Smooth muscle cell (in vitro differentiated cells): ENCODE measurements around the gene JMJD8. TPM values are rescaled to one million over a fixed set of nuclear protein-coding genes. Genes with fewer than 3 reads are reported as not detected.

Experiments
- DNase-seq: peaks from one replicate; lab custom pipeline; 2025; ENCODE audit not compliant: unreplicated experiment; lab: John Stamatoyannopoulos, UW
- H2AFZ ChIP-seq: fragments of 200-600 bp; sonication (generic); 2 replicates; pipeline ENCODE4 v1.6.0; 2016; ENCODE audit warnings: antibody characterized with exemption, low read depth, mild to moderate bottlenecking
- H3F3A ChIP-seq: fragments of 200-600 bp; sonication (generic); 2 replicates; pipeline ENCODE4 v1.6.0; 2017; ENCODE audit warnings: antibody characterized with exemption, low read depth
- H3K27ac ChIP-seq: fragments of 200-600 bp; sonication (generic); 2 replicates; pipeline ENCODE4 v1.5.1; 2016; ENCODE audit warnings: low read depth, mild to moderate bottlenecking
- H3K27me3 ChIP-seq: fragments of 200-600 bp; sonication (generic); 2 replicates; pipeline ENCODE4 v1.6.1; 2016; ENCODE audit warnings: low read depth, mild to moderate bottlenecking
- H3K36me3 ChIP-seq: fragments of 200-600 bp; sonication (generic); 2 replicates; pipeline ENCODE4 v1.5.1; 2016; ENCODE audit warnings: low read depth
- H3K4me1 ChIP-seq: fragments of 200-600 bp; sonication (generic); 2 replicates; pipeline ENCODE4 v1.5.1; 2016; ENCODE audit warnings: low read depth
- H3K4me2 ChIP-seq: fragments of 200-600 bp; sonication (generic); 2 replicates; pipeline ENCODE4 v1.6.0; 2016; ENCODE audit warnings: mild to moderate bottlenecking
- H3K4me3 ChIP-seq: fragments of 200-600 bp; sonication (generic); 2 replicates; pipeline ENCODE4 v1.5.1; 2016; ENCODE audit warnings: mild to moderate bottlenecking
- H3K79me2 ChIP-seq: fragments of 200-600 bp; sonication (generic); 2 replicates; pipeline ENCODE4 v1.6.0; 2016; ENCODE audit warnings: low read depth, mild to moderate bottlenecking
- H3K9ac ChIP-seq: fragments of 200-600 bp; sonication (generic); 2 replicates; pipeline ENCODE4 v1.6.0; 2016; ENCODE audit warnings: low read depth
- H3K9me3 ChIP-seq: fragments of 200-600 bp; sonication (generic); replicated peaks from 2 replicates; pipeline ENCODE4 v1.5.1; 2016; ENCODE audit warnings: low read depth
- H4K20me1 ChIP-seq: fragments of 200-600 bp; sonication (generic); 2 replicates; pipeline ENCODE4 v1.6.0; 2016; ENCODE audit warnings: low read depth
- WGBS: methylation state at CpG from one replicate; pipeline ENCODE4 v1.1.7; 2016; ENCODE audit warnings: low lambda C conversion rate; 5-methylcytosine and 5-hydroxymethylcytosine counted together
- polyA plus RNA-seq: library from polyadenylated mRNA; unstranded; fragments of >200 nt; fragmentation: Nextera tagmentation; extraction: Ambion mirVana; gene quantifications from 2 replicates; pipeline ENCODE4 v1.2.1, GENCODE V29; 2016
- total RNA-seq: library from RNA; depleted of rRNA; stranded (reverse); fragments of >200 nt; gene quantifications from 2 replicates; pipeline ENCODE4 v1.2.3, GENCODE V29; 2014
- TF ChIP-seq, protein P1 (sequence below): fragments of 200-600 bp; sonication (generic); IDR thresholded peaks from 2 replicates; pipeline ENCODE4 v1.5.1; 2017; ENCODE audit warnings: borderline replicate concordance, mild to moderate bottlenecking, antibody characterized with exemption; ENCODE audit not compliant: insufficient read depth, poor library complexity, severe bottlenecking

Gene JMJD8
- total and polyA plus RNA-seq, 2 experiments from 2014 or later = 42.9 to 95.1 TPM

DNA sequence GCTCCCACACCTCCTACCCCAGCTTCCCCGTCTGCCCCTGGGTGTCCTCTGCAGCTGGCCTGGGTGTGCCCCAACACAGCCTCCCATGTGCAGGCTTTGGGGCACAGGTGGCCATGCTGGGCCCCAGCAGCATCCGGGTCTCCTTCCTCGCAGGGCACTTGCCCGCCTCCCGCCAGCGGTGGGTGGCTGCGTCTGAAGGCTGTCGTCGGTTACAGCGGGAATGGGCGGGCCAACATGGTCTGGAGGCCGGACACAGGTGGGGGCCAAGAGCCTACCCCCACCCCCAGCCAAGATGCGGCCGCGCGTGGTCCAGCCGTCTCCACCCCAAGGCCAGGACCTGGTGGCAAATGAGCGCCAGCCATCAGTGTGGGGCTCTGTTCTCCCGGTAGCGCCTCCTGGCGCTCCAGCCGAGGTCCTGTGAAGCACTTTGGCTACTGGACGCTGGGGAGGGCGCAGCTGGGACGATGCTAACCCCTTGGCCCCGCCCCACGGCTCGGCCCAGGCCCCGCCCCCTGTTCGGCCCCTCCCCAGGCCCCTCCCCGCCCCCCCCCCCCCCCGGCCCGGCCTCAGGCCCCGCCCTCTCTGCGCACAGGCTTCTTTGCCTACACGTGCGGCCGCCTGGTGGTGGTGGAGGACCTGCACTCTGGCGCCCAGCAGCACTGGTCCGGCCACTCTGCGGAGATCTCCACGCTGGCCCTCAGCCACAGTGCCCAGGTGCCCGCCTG lies 23.5 kb downstream of the JMJD8 start:
- H3K4me2 ChIP-seq = peak overlapping the region; percentile 51
- H3K27me3 ChIP-seq = no peaks in the 10 kb centered on the region
- H3K36me3 ChIP-seq = no peaks in the 10 kb centered on the region
- peak; percentile 64 for DNase-seq
- no peaks in the 10 kb centered on the region for H4K20me1 ChIP-seq
- TF ChIP-seq, protein P1, sequence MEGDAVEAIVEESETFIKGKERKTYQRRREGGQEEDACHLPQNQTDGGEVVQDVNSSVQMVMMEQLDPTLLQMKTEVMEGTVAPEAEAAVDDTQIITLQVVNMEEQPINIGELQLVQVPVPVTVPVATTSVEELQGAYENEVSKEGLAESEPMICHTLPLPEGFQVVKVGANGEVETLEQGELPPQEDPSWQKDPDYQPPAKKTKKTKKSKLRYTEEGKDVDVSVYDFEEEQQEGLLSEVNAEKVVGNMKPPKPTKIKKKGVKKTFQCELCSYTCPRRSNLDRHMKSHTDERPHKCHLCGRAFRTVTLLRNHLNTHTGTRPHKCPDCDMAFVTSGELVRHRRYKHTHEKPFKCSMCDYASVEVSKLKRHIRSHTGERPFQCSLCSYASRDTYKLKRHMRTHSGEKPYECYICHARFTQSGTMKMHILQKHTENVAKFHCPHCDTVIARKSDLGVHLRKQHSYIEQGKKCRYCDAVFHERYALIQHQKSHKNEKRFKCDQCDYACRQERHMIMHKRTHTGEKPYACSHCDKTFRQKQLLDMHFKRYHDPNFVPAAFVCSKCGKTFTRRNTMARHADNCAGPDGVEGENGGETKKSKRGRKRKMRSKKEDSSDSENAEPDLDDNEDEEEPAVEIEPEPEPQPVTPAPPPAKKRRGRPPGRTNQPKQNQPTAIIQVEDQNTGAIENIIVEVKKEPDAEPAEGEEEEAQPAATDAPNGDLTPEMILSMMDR = peak; percentile 46
- H3K4me1 ChIP-seq = peaks cover 3% of the 10 kb centered on the region
- no peak overlapping the region for H3K9ac ChIP-seq
- no peaks in the 10 kb centered on the region for H3F3A ChIP-seq
- no peaks in the 10 kb centered on the region for H3K9me3 ChIP-seq
- H3K4me3 ChIP-seq = no peak overlapping the region
- H3K27ac ChIP-seq = no peak overlapping the region
- H2AFZ ChIP-seq = no peak overlapping the region
- H3K79me2 ChIP-seq = no peaks in the 10 kb centered on the region
- 37% methylated on average over 26 of the region's 43 CpGs for WGBS

DNA sequence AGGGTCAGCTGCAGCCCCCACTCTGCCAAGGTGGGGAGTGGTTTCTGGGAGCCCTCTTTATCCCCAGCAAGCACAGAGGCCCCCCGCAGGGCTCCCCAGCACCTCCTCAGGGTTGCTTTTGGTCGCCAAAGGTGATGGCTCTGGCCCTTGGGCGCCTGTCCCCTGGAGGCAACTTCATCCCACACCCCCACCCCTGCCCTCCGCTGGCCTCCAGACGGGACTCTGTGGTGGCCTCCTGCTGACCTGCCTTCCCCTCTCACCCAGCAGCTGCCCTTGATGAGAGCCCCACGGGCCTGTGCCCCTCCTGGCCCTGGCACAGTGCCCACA lies 24.0 kb downstream of the JMJD8 start:
- TF ChIP-seq, protein P1 = no peak
- Histone ChIP-seq H3F3A (no peaks in the 10 kb centered on the region), H3K36me3 (no peaks in the 10 kb centered on the region), H3K27me3 (no peaks in the 10 kb centered on the region), H4K20me1 (no peaks in the 10 kb centered on the region), H2AFZ (no peak overlapping the region), H3K9ac (no peak overlapping the region), H3K4me3 (no peak overlapping the region), H3K4me1 (peaks cover 3% of the 10 kb centered on the region), H3K79me2 (no peaks in the 10 kb centered on the region), H3K9me3 (no peaks in the 10 kb centered on the region), H3K4me2 (no peak overlapping the region), H3K27ac (no peak overlapping the region)
- DNase-seq = no peak
- WGBS = 78% methylated on average over 6 of the region's 6 CpGs

DNA sequence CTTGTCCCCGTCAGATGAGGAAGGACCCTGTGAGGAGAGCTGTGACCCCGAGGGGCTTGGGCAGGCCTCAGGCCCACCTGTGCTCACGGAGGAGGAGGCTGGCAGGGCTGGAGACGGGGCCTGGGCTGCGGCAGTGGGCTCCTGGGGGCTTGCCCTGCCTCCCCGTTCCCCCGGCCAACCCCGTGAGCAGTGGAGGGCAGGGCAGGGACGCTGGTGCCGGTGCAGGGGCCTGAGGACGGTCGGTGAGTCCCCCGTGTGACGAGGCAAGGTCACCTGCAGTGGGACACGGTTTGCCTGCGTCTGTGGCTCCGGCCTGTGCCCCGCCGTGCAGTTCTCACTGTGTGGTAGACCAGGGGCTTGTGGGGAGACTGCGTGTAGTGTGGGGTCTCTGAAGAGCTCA lies 24.5 kb downstream of the JMJD8 start:
- H4K20me1 ChIP-seq = no peaks in the 10 kb centered on the region
- no peaks in the 10 kb centered on the region for H3K9me3 ChIP-seq
- H3K4me1 ChIP-seq = peaks cover 3% of the 10 kb centered on the region
- DNase-seq = no peak
- no peaks in the 10 kb centered on the region for H3F3A ChIP-seq
- H3K36me3 ChIP-seq = no peaks in the 10 kb centered on the region
- 95% methylated on average over 20 of the region's 20 CpGs for WGBS
- TF ChIP-seq, protein P1 = no peak
- no peak overlapping the region for H3K27ac ChIP-seq
- H3K79me2 ChIP-seq = no peaks in the 10 kb centered on the region
- H3K9ac ChIP-seq = no peak overlapping the region
- H3K4me2 ChIP-seq = no peak overlapping the region
- H2AFZ ChIP-seq = no peak overlapping the region
- no peaks in the 10 kb centered on the region for H3K27me3 ChIP-seq
- H3K4me3 ChIP-seq = no peak overlapping the region
